Gastroesophageal sphincter (tissue), 4 donors: Measurements from ENCODE around the gene C12orf57. TPM values are rescaled to one million over a fixed set of nuclear protein-coding genes. Genes with fewer than 3 reads are reported as not detected.
A peak's percentile ranks its signal among the peaks of the same experiment; 100 is the strongest.

Experiments
- ATAC-seq: fragments of 150-250 bp; one replicate; pipeline ENCODE4 v1.9.1; 2016; ENCODE audit warnings: mild to moderate bottlenecking, moderate library complexity
- H3K27ac ChIP-seq, 4 donors: fragments of 200-600 bp; sonication (generic) in 3 of 4; 1 replicate in 3 of 4; 2 replicates in 1 of 4; pipeline ENCODE4 v1.5.1; 2016 to 2019
- H3K27me3 ChIP-seq: fragments of 200-600 bp; sonication (generic); one replicate; pipeline ENCODE4 v1.5.1; 2019
- H3K36me3 ChIP-seq, 2 donors: fragments of 200-600 bp; sonication (generic); one replicate each; pipeline ENCODE4 v1.5.1; 2019; ENCODE audit warnings: control low read depth in 1 of 2
- H3K4me1 ChIP-seq, 3 donors: fragments of 200-600 bp; sonication (generic); 1 replicate in 2 of 3; 2 replicates in 1 of 3; pipeline ENCODE4 v1.5.1; 2016 to 2019; ENCODE audit warnings: control low read depth in 2 of 3
- H3K4me3 ChIP-seq, 2 donors: fragments of 200-600 bp; sonication (generic); one replicate each; pipeline ENCODE4 v1.5.1; 2019; ENCODE audit warnings: mild to moderate bottlenecking in 1 of 2, moderate library complexity in 1 of 2
- H3K9me3 ChIP-seq, 3 donors: fragments of 200-600 bp; sonication (generic); one replicate each; pipeline ENCODE4 v1.5.1; 2017 to 2019; ENCODE audit warnings: control low read depth in 2 of 3
- CTCF ChIP-seq, 4 experiments: fragments of 200-600 bp in 2 of 4; fragments of 450-650 bp in 2 of 4; sonication (generic) in 1 of 4; IDR thresholded peaks; one replicate each; pipeline ENCODE4 v1.5.1; 2017 to 2019; ENCODE audit warnings: antibody characterized with exemption in 4 of 4, mild to moderate bottlenecking in 2 of 4, moderate library complexity in 2 of 4
- EP300 ChIP-seq: sonication (generic); formaldehyde crosslinking; IDR thresholded peaks from one replicate; pipeline ENCODE4 v1.6.1; 2017; ENCODE audit warnings: antibody characterized with exemption, mild to moderate bottlenecking
- POLR2A ChIP-seq, 2 donors: fragments of 450-650 bp; IDR thresholded peaks; one replicate each; pipeline ENCODE4 v1.6.1; 2017; ENCODE audit warnings: antibody characterized with exemption in 2 of 2, mild to moderate bottlenecking in 2 of 2, moderate library complexity in 1 of 2
- POLR2AphosphoS5 ChIP-seq: sonication (generic); formaldehyde crosslinking; IDR thresholded peaks from one replicate; pipeline ENCODE4 v1.6.1; 2017; ENCODE audit warnings: antibody characterized with exemption
- WGBS, 2 donors: methylation state at CpG; one replicate each; pipeline ENCODE4 v1.1.5; 2018; ENCODE audit warnings: low coverage in 1 of 2; 5-methylcytosine and 5-hydroxymethylcytosine counted together
- total RNA-seq, 4 donors: library from RNA; depleted of rRNA; stranded (reverse); fragments of >200 nt; gene quantifications; one replicate each; pipeline ENCODE4 v1.1.0, GENCODE V29; 2016

Gene C12orf57
- total RNA-seq, 4 donors from 2014 or later: 172 to 521 (median 367) TPM

GRCh38 chr12:6938353-6939190 is 5.2 kb upstream of the C12orf57 start:
- Histone ChIP-seq H3K9me3 (no peaks in the 10 kb centered on the region), H3K4me3 (peak overlapping the region in 1 of 2 donors; percentile 73), H3K36me3 (peaks cover 0 to 67% of the 10 kb centered on the region in 2 donors), H3K27ac (peak overlapping the region in 3 of 4 donors; percentile 91 to 96 (median 91)), H3K4me1 (peaks cover 0 to 97% (median 39%) of the 10 kb centered on the region in 3 donors), H3K27me3 (no peaks in the 10 kb centered on the region)
- WGBS, 2 donors: 54 to 83% methylated on average over 1 to 5 of the region's 32 CpGs
- TF ChIP-seq POLR2AphosphoS5 (peak; percentile 64), POLR2A (IDR thresholded peaks at IDR 0.05) (no peak)
- no peak for ATAC-seq

GRCh38 chr12:6939191-6939540 is 4.7 kb upstream of the C12orf57 start:
- Histone ChIP-seq H3K4me3 (no peak overlapping the region), H3K27ac (peak overlapping the region in 3 of 4 donors; percentile 91 to 96 (median 91)), H3K36me3 (peaks cover 0 to 61% of the 10 kb centered on the region in 2 donors), H3K9me3 (no peaks in the 10 kb centered on the region), H3K27me3 (no peaks in the 10 kb centered on the region), H3K4me1 (peaks cover 0 to 93% (median 33%) of the 10 kb centered on the region in 3 donors)
- TF ChIP-seq POLR2AphosphoS5: no peak
- no peak for TF ChIP-seq POLR2A (IDR thresholded peaks at IDR 0.05)
- TF ChIP-seq EP300: no peak
- TF ChIP-seq CTCF (IDR thresholded peaks at IDR 0.05): no peak
- WGBS, 2 donors: 51 to 83% methylated on average over 2 of the region's 2 CpGs
- no peak for ATAC-seq

GRCh38 chr12:6941267-6941666 is 2.6 kb upstream of the C12orf57 start:
- Histone ChIP-seq H3K9me3 (no peaks in the 10 kb centered on the region), H3K36me3 (peaks cover 0 to 52% of the 10 kb centered on the region in 2 donors), H3K27me3 (no peaks in the 10 kb centered on the region), H3K27ac (peak overlapping the region in 3 of 4 donors; percentile 7 to 96 (median 95)), H3K4me3 (no peak overlapping the region), H3K4me1 (peaks cover 0 to 90% (median 33%) of the 10 kb centered on the region in 3 donors)
- 65 to 81% methylated on average over 5 to 6 of the region's 12 CpGs for WGBS, 2 donors
- TF ChIP-seq POLR2AphosphoS5 (no peak), POLR2A (IDR thresholded peaks at IDR 0.05) (no peak), CTCF (IDR thresholded peaks at IDR 0.05) (no peak), EP300 (no peak)
- no peak for ATAC-seq

- ATAC-seq: no peak
- Histone ChIP-seq H3K4me3 (no peak overlapping the region), H3K27me3 (no peaks in the 10 kb centered on the region), H3K4me1 (peaks cover 0 to 90% (median 36%) of the 10 kb centered on the region in 3 donors), H3K36me3 (peaks cover 0 to 55% of the 10 kb centered on the region in 2 donors), H3K27ac (peak overlapping the region in 2 of 4 donors; percentile 95 to 96), H3K9me3 (no peaks in the 10 kb centered on the region)
- WGBS, 2 donors: 49% methylated on average over 4 of the region's 12 CpGs; no CpG with 5 or more reads in 1 of the 2 donors
- no peak for TF ChIP-seq CTCF (IDR thresholded peaks at IDR 0.05)
- no peak for TF ChIP-seq POLR2A (IDR thresholded peaks at IDR 0.05)
- no peak for TF ChIP-seq EP300
- no peak for TF ChIP-seq POLR2AphosphoS5
Observed at GRCh38 chr12:6941782-6942181, 2.0 kb upstream of the C12orf57 start.

GRCh38 chr12:6942331-6942665 is 1.5 kb upstream of the C12orf57 start:
- no peak for ATAC-seq
- H3K27ac ChIP-seq: peak overlapping the region in 3 of 4 donors; percentile 94 to 96 (median 95)
- H3K36me3 ChIP-seq: peaks cover 0 to 57% of the 10 kb centered on the region in 2 donors
- WGBS, 2 donors: 87 to 100% methylated on average over 3 to 6 of the region's 11 CpGs
- no peak for TF ChIP-seq POLR2A (IDR thresholded peaks at IDR 0.05)
- TF ChIP-seq POLR2AphosphoS5: peak; percentile 6
- no peak overlapping the region for H3K4me3 ChIP-seq
- no peaks in the 10 kb centered on the region for H3K9me3 ChIP-seq
- H3K4me1 ChIP-seq: peaks cover 0 to 89% (median 31%) of the 10 kb centered on the region in 3 donors
- no peaks in the 10 kb centered on the region for H3K27me3 ChIP-seq

GRCh38 chr12:6943389-6943721 is 467 bp upstream of the C12orf57 start:
- no peaks in the 10 kb centered on the region for H3K27me3 ChIP-seq
- WGBS, 2 donors: 0 to 1% methylated on average over 11 to 13 of the region's 13 CpGs
- no peaks in the 10 kb centered on the region for H3K9me3 ChIP-seq
- peak overlapping the region; percentile 90 to 96 (median 94) for H3K27ac ChIP-seq
- H3K36me3 ChIP-seq: peaks cover 0 to 59% of the 10 kb centered on the region in 2 donors
- no peak for TF ChIP-seq CTCF (IDR thresholded peaks at IDR 0.05)
- TF ChIP-seq POLR2A (IDR thresholded peaks at IDR 0.05): no peak
- no peak for TF ChIP-seq EP300
- TF ChIP-seq POLR2AphosphoS5: no peak
- peak overlapping the region; percentile 64 to 74 for H3K4me3 ChIP-seq
- peak; percentile 76 for ATAC-seq
- peaks cover 0 to 80% (median 26%) of the 10 kb centered on the region in 3 donors for H3K4me1 ChIP-seq
